GM12891 (cell line): ENCODE measurements around the gene LDB2.

Experiments used
- POLR2A ChIP-seq: IDR thresholded peaks from 2 replicates; pipeline ENCODE4 v1.6.1; 2011; ENCODE audit warnings: low read depth, low read length, control low read depth
- POLR2AphosphoS5 ChIP-seq: IDR thresholded peaks from 2 replicates; pipeline ENCODE4 v1.6.1; 2011; ENCODE audit warnings: low read depth, low read length, control low read depth
- TAF1 ChIP-seq: IDR thresholded peaks from 2 replicates; pipeline ENCODE4 v1.6.1; 2011; ENCODE audit warnings: low read depth, low read length, control low read depth

- TF ChIP-seq POLR2A (no peak), TAF1 (no peak), POLR2AphosphoS5 (no peak)
Measured at GRCh38 chr4:16550531-16550930, 347.9 kb downstream of the LDB2 start.
